Colonic mucosa (tissue), 4 donors: ENCODE results near the gene HECW1. TPM values are rescaled to one million over a fixed set of nuclear protein-coding genes. Genes with fewer than 3 reads are reported as not detected.

ENCODE experiments used
- DNase-seq: peaks from one replicate; pipeline ENCODE4 v3.0.0-alpha.2; 2020
- H3K27ac ChIP-seq: fragments of 200-600 bp; one replicate; pipeline ENCODE4 v1.8.0; 2021
- H3K27me3 ChIP-seq: fragments of 200-600 bp; one replicate; pipeline ENCODE4 v1.8.0; 2021
- H3K36me3 ChIP-seq: fragments of 200-600 bp; one replicate; pipeline ENCODE4 v1.8.0; 2021
- H3K4me1 ChIP-seq: fragments of 200-600 bp; one replicate; pipeline ENCODE4 v1.8.0; 2021; ENCODE audit warnings: mild to moderate bottlenecking
- H3K4me3 ChIP-seq: fragments of 200-600 bp; one replicate; pipeline ENCODE4 v1.8.0; 2021
- H3K9ac ChIP-seq, 2 donors: one replicate each; pipeline ENCODE4 v1.7.0; 2013; ENCODE audit warnings: control low read depth in 2 of 2, low read depth in 2 of 2, low read length in 2 of 2
- H3K9me3 ChIP-seq: fragments of 200-600 bp; one replicate; pipeline ENCODE4 v1.8.0; 2021
- CTCF ChIP-seq: fragments of 200-600 bp; IDR thresholded peaks from one replicate; pipeline ENCODE4 v1.8.0; 2022; ENCODE audit warnings: antibody characterized with exemption, mild to moderate bottlenecking
- intact Hi-C: fragments of 100-400 bp; cut with DNase I; formaldehyde crosslinking; loops from one replicate; pipeline ENCODE4 v1.14.1; 2022
- total RNA-seq, 2 donors: library from RNA; stranded (reverse); fragmentation: NEBNext Ultra II Directional in 1 of 2; extraction: Animal tissue kit (Norgen Biotek cat#: 25700) in 1 of 2; gene quantifications; one replicate each; pipeline ENCODE4 v1.2.1, GENCODE V29; 2021
- donor health status: healthy.
- donor health status: DM: no; HTN: no; CAD: no.
- donor health status: DM: no; HTN: no; CAD: no.

Gene HECW1
- total RNA-seq, 2 donors from 2014 or later: 0.35 to 0.40 TPM

DNA sequence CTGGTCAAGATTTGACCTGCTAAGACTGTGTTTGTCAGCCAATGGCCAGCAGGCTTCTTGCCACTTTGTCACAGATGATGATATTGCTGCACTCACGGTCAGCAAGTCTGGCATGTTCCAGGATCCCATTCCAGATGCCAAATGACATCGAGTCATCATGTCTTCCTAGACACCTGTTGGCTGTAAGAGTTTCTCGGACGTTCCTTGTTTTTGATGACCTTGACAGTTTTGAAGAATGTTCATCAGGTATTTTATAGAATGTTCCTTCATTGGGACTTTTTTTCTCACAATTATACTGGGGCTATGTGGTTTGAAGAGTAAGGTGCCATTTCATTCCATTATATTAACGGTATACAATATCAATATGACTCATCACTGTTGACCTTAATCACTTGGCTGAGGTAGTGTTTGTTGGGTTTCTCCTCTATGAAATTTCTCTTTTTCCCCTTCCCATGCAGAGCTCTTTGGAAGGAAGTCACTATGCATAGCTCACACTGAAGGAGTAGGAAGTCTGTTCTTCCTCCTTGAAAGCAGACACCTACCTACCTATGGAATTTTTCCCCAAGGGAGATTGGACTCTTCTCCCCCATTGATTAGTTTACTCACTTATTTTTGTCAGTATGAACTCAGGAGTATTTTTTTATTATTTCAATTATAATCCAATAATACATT lies 31.6 kb downstream of the HECW1 start:
- Histone ChIP-seq H3K4me3 (no peak overlapping the region), H3K27ac (no peak overlapping the region), H3K9me3 (no peaks in the 10 kb centered on the region), H3K27me3 (no peaks in the 10 kb centered on the region), H3K9ac (no peak overlapping the region), H3K36me3 (no peaks in the 10 kb centered on the region), H3K4me1 (no peaks in the 10 kb centered on the region)
- DNase-seq: no peak
- intact Hi-C loops: no loop called here
- no peak for TF ChIP-seq CTCF

- TF ChIP-seq CTCF: no peak
- intact Hi-C loops: no loop called here
Measured at GRCh38 chr7:43148161-43148731, 35.8 kb downstream of the HECW1 start.

DNA sequence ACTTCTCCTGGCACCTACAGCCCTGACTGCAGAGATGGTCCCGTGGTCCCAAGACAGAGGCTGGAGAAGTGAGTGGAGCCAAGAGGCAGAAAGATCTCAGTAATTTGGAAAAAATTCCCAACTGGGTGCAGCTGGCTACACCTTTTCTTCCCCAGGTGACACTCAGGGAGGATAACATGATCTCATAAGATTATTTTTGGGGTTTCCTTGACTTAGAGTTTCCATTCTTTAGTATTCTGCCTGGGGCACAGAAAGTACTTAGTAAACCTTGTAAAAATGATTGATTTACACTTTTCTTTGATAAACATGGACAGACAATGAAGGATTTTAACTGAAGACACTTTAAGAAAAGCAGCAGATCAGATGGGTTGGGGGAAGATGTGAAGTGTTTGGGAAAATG lies 38.6 kb downstream of the HECW1 start:
- Histone ChIP-seq H3K4me3 (no peak overlapping the region), H3K27me3 (no peaks in the 10 kb centered on the region), H3K9ac (no peak overlapping the region), H3K36me3 (no peaks in the 10 kb centered on the region), H3K27ac (no peak overlapping the region), H3K9me3 (no peaks in the 10 kb centered on the region), H3K4me1 (no peaks in the 10 kb centered on the region)
- intact Hi-C loops: no loop called here
- TF ChIP-seq CTCF: no peak
- DNase-seq: no peak

More at GRCh38 chr7:43148161-43148731, 35.8 kb downstream of the HECW1 start:
- DNase-seq: no peak
- H3K27me3 ChIP-seq: no peaks in the 10 kb centered on the region
- no peaks in the 10 kb centered on the region for H3K36me3 ChIP-seq
- no peak overlapping the region for H3K9ac ChIP-seq
- no peak overlapping the region for H3K4me3 ChIP-seq
- no peaks in the 10 kb centered on the region for H3K9me3 ChIP-seq
- no peak overlapping the region for H3K27ac ChIP-seq
- no peaks in the 10 kb centered on the region for H3K4me1 ChIP-seq

GRCh38 chr7:43152696-43153095 lies 40.2 kb downstream of the HECW1 start:
- no peak overlapping the region for H3K27ac ChIP-seq
- H3K36me3 ChIP-seq: no peaks in the 10 kb centered on the region
- no peak overlapping the region for H3K9ac ChIP-seq
- H3K9me3 ChIP-seq: no peaks in the 10 kb centered on the region
- no peak overlapping the region for H3K4me3 ChIP-seq
- H3K27me3 ChIP-seq: no peaks in the 10 kb centered on the region
- TF ChIP-seq CTCF: no peak
- H3K4me1 ChIP-seq: no peaks in the 10 kb centered on the region
- no peak for DNase-seq
- intact Hi-C loops: no loop called here

DNA sequence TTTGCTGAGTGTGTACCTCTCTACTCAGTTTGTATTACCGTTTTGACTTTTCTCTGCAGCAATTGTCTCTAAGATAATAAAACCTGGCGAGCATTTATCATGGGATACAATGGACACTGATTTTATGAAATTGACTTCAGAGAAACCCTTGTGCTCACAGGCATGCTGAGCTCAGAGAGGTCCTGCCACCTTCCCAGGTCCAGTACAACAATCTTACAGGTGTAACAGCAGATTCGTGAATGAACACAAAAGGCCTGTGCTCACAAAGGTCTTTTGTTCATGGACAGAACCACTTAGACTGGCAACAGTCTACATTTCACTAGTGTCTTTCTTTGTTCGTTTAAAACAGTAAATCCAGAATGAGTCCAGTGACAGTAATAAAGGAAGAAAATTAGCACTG lies 43.2 kb downstream of the HECW1 start:
- Histone ChIP-seq H3K9ac (no peak overlapping the region), H3K36me3 (no peaks in the 10 kb centered on the region), H3K4me1 (no peaks in the 10 kb centered on the region), H3K4me3 (no peak overlapping the region), H3K27me3 (no peaks in the 10 kb centered on the region), H3K9me3 (no peaks in the 10 kb centered on the region), H3K27ac (no peak overlapping the region)
- intact Hi-C loops: no loop called here
- no peak for DNase-seq
- TF ChIP-seq CTCF: no peak
